ENCODE results near the gene TEX19. TPM values are rescaled to one million over a fixed set of nuclear protein-coding genes. Genes with fewer than 3 reads are reported as not detected.
"Not testable (repeated sequence)": the region's sequence is repeated elsewhere in the genome, so short reads cannot be mapped to it uniquely, and the experiment has no call there.

TEX19 gene
- total and polyA plus RNA-seq, 10 of the 15 experiments (the other 5 are each of a cell fraction or from before 2014, with no cell fraction given), result 0.03 to 0.32 (median 0.13) TPM; not detected in 3

- H3K9ac ChIP-seq (ENCODE audit: control insufficient read depth, insufficient read depth, low read length); in situ Hi-C loops (cut with MboI); H3K27me3 ChIP-seq (replicated peaks in 1 of 2; ENCODE audit: control insufficient read depth in 2 of 2, insufficient read depth in 2 of 2, low read length in 1 of 2); SMC1A ChIA-PET (ENCODE audit: uncharacterized antibody, unreplicated experiment); H2AFZ ChIP-seq (ENCODE audit: control insufficient read depth, low read depth, low read length); H3K79me2 ChIP-seq (ENCODE audit: control insufficient read depth, insufficient read depth, low read length); H3K9me3 ChIP-seq (replicated peaks; ENCODE audit: control insufficient read depth, insufficient read depth, low read length); intact Hi-C loops (cut with micrococcal nuclease; ENCODE audit: unreplicated experiment); H3K4me3 ChIP-seq; H3K4me2 ChIP-seq (ENCODE audit: control insufficient read depth, insufficient read depth); H3K27ac ChIP-seq (ENCODE audit: control insufficient read depth, insufficient read depth); DNase-seq (ENCODE audit: low read depth, low spot score); FAIRE-seq; H3K36me3 ChIP-seq (ENCODE audit: control insufficient read depth in 2 of 2, insufficient read depth in 2 of 2, low read length in 1 of 2); RAD21 ChIA-PET (ENCODE audit: unreplicated experiment); POLR2A ChIA-PET; H4K20me1 ChIP-seq (ENCODE audit: control insufficient read depth, insufficient read depth); ATAC-seq; BruUV-seq (replicated peaks): not testable (repeated sequence)
- WGBS (ENCODE audit: insufficient coverage, insufficient replicate concordance, low lambda C conversion rate, missing lambda C conversion rate), result 48% methylated on average over 11 of the region's 11 CpGs
- H3K4me1 ChIP-seq (ENCODE audit: control insufficient read depth, insufficient read depth, low read length), result peaks cover 15% of the 10 kb centered on the region
- CTCF ChIA-PET, result interaction anchor here (0.6 kb wide), 1 partner anchor 93 kb away, joined by 3 read pairs; no protein-coding TSS in a partner anchor
These were observed 11.1 kb upstream of the TEX19 start for GRCh38 chr17:82347994-82348393.

GRCh38 chr17:82348434-82348833, 10.6 kb upstream of the TEX19 start:
- Histone ChIP-seq H3K4me2 (ENCODE audit: control insufficient read depth, insufficient read depth) (no peak overlapping the region), H3K27ac (ENCODE audit: control insufficient read depth, insufficient read depth) (no peak overlapping the region), H3K9me3 (replicated peaks; ENCODE audit: control insufficient read depth, insufficient read depth, low read length) (no peaks in the 10 kb centered on the region), H3K9ac (ENCODE audit: control insufficient read depth, insufficient read depth, low read length) (no peak overlapping the region), H3K4me1 (ENCODE audit: control insufficient read depth, insufficient read depth, low read length) (peaks cover 15% of the 10 kb centered on the region), H3K36me3 (ENCODE audit: control insufficient read depth in 2 of 2, insufficient read depth in 2 of 2, low read length in 1 of 2) (no peaks in the 10 kb centered on the region), H3K27me3 (replicated peaks in 1 of 2; ENCODE audit: control insufficient read depth in 2 of 2, insufficient read depth in 2 of 2, low read length in 1 of 2) (no peaks in the 10 kb centered on the region), H3K4me3 (no peak overlapping the region), H4K20me1 (ENCODE audit: control insufficient read depth, insufficient read depth) (no peaks in the 10 kb centered on the region), H2AFZ (ENCODE audit: control insufficient read depth, low read depth, low read length) (no peak overlapping the region), H3K79me2 (ENCODE audit: control insufficient read depth, insufficient read depth, low read length) (no peaks in the 10 kb centered on the region)
- POLR2A ChIA-PET, result no interaction called here
- TF ChIP-seq MEF2A (IDR thresholded peaks at IDR 0.05; ENCODE audit: insufficient read depth, low read depth, low read length), result no peak
- no peak for TF ChIP-seq YBX1 (IDR thresholded peaks at IDR 0.05)
- TF ChIP-seq MLLT1 (IDR thresholded peaks at IDR 0.05), result no peak
- TF ChIP-seq BCL3 (IDR thresholded peaks at IDR 0.05; ENCODE audit: borderline replicate concordance, insufficient read depth, low read depth, low read length, poor library complexity, severe bottlenecking), result no peak
- no peak for TF ChIP-seq RELB (IDR thresholded peaks at IDR 0.05; ENCODE audit: low read depth)
- no TSS peak for BruUV-seq (replicated peaks)
- no peak for ATAC-seq
- WGBS (ENCODE audit: insufficient coverage, insufficient replicate concordance, low lambda C conversion rate, missing lambda C conversion rate), result 41% methylated on average over 9 of the region's 9 CpGs
- intact Hi-C loops (cut with micrococcal nuclease; ENCODE audit: unreplicated experiment), result no loop called here
- no peak for FAIRE-seq
- in situ Hi-C loops (cut with MboI), result no loop called here
- RAD21 ChIA-PET (ENCODE audit: unreplicated experiment), result no interaction called here
- SMC1A ChIA-PET (ENCODE audit: uncharacterized antibody, unreplicated experiment), result no interaction called here
- CTCF ChIA-PET, result interaction anchor here (0.6 kb wide), 1 partner anchor 94 kb away, joined by 3 read pairs; no protein-coding TSS in a partner anchor
- no peak for DNase-seq (ENCODE audit: low read depth, low spot score)
